K562 (cell line): Measurements from ENCODE around the gene COP1. TPM values are rescaled to one million over a fixed set of nuclear protein-coding genes. Genes with fewer than 3 reads are reported as not detected.
A peak's percentile ranks its signal among the peaks of the same experiment; 100 is the strongest.

Source experiments
- CEBPB ChIP-seq: fragments of 450-650 bp; IDR thresholded peaks from 2 replicates; pipeline ENCODE4 v1.6.1; 2016; ENCODE audit warnings: missing genetic modification characterization, missing compliant biosample characterization
- CEBPG ChIP-seq, 3 experiments: fragments of 200-800 bp in 1 of 3; sonication (Bioruptor generic) in 1 of 3; sonication (generic) in 1 of 3; formaldehyde crosslinking in 1 of 3; IDR thresholded peaks in 2 of 3; conservative IDR thresholded peaks in 1 of 3; 2 replicates each; pipeline versions ENCODE4 v1.6.1 to v1.8.0; 2016 to 2022; ENCODE audit warnings: missing compliant biosample characterization in 2 of 3, missing genetic modification characterization in 2 of 3, mild to moderate bottlenecking in 1 of 3, missing genetic modification reagents in 1 of 3
- EP400 ChIP-seq: fragments of 450-650 bp; IDR thresholded peaks from 2 replicates; pipeline ENCODE4 v1.6.1; 2017; ENCODE audit warnings: antibody characterized with exemption, mild to moderate bottlenecking, moderate library complexity
- ETV5 ChIP-seq: sonication (generic); formaldehyde crosslinking; IDR thresholded peaks from 2 replicates; pipeline ENCODE4 v1.4.0; 2020; ENCODE audit warnings: low read depth, mild to moderate bottlenecking, missing genetic modification reagents
- FOSL1 ChIP-seq: fragments of 200-800 bp; sonication (Bioruptor generic); conservative IDR thresholded peaks from 2 replicates; pipeline ENCODE4 v1.6.1; 2016; ENCODE audit warnings: missing genetic modification characterization, missing compliant biosample characterization
- L3MBTL2 ChIP-seq: fragments of 450-650 bp; IDR thresholded peaks from 2 replicates; pipeline ENCODE4 v1.6.1; 2016; ENCODE audit warnings: mild to moderate bottlenecking, moderate library complexity
- MECOM ChIP-seq: fragments of 250-450 bp; sonication (Bioruptor Pico); IDR thresholded peaks from 2 replicates; pipeline ENCODE4 v1.8.0; 2022; ENCODE audit warnings: inconsistent platforms
- MYC ChIP-seq, 2 experiments: fragments of 250-450 bp in 1 of 2; sonication (Bioruptor Pico) in 1 of 2; IDR thresholded peaks; 2 replicates each; pipeline versions ENCODE4 v1.5.1 to v1.6.1; 2012 to 2021; ENCODE audit warnings: low read depth in 2 of 2, borderline replicate concordance in 1 of 2, improper control_type of control experiment in 1 of 2, low read length in 1 of 2, mild to moderate bottlenecking in 1 of 2, moderate library complexity in 1 of 2
- SMARCA4 ChIP-seq: fragments of 450-650 bp; IDR thresholded peaks from 2 replicates; pipeline ENCODE4 v1.6.1; 2016
- SRSF9 ChIP-seq: fragments of 200-400 bp; formaldehyde crosslinking; IDR thresholded peaks from 2 replicates; pipeline ENCODE4 v1.6.1; 2017; ENCODE audit warnings: low read depth, low read length, borderline replicate concordance
- TCF7L2 ChIP-seq: fragments of 150-350 bp; IDR thresholded peaks from 2 replicates; pipeline ENCODE4 v1.6.1; 2016; ENCODE audit warnings: low read depth, mild to moderate bottlenecking, low read length, moderate library complexity
- ZNF175 ChIP-seq: fragments of 200-800 bp; sonication (Bioruptor generic); IDR thresholded peaks from 2 replicates; pipeline ENCODE4 v1.6.1; 2016; ENCODE audit warnings: low read depth, mild to moderate bottlenecking, missing genetic modification characterization, missing compliant biosample characterization
- polyA plus RNA-seq, 8 experiments: library from polyadenylated mRNA; depleted of rRNA in 4 of 8; stranded (reverse) in 5 of 8; unstranded in 3 of 8; fragments of >200 nt; fragmentation: Nextera tagmentation in 2 of 8; fragmentation: Illumina TruSeq in 1 of 8; extraction: Ambion mirVana in 2 of 8; extraction: Trizol in 1 of 8; gene quantifications; 2 replicates each; pipeline versions ENCODE4 v1.2.1 to v1.2.3, GENCODE V29; 2011 to 2014; ENCODE audit warnings: inconsistent platforms in 1 of 8, missing spikeins in 1 of 8
- total RNA-seq, 7 experiments: library from RNA; depleted of rRNA in 6 of 7; stranded (reverse); fragments of >200 nt in 6 of 7; fragmentation: Illumina TruSeq in 2 of 7; extraction: Trizol in 2 of 7; gene quantifications; 2 replicates each; pipeline versions ENCODE4 v1.2.1 to v1.2.3, GENCODE V29; 2011 to 2021; ENCODE audit warnings: low replicate concordance in 1 of 7
- TF ChIP-seq, protein P1 (sequence below), 2 experiments: fragments of 450-650 bp in 1 of 2; sonication (generic) in 1 of 2; formaldehyde crosslinking in 1 of 2; IDR thresholded peaks in 1 of 2; conservative IDR thresholded peaks in 1 of 2; 2 replicates each; pipeline versions ENCODE4 v1.6.1 to v1.8.1; 2016 to 2023; ENCODE audit warnings: mild to moderate bottlenecking in 2 of 2, moderate library complexity in 2 of 2, inconsistent platforms in 1 of 2, missing genetic modification reagents in 1 of 2
- TF ChIP-seq, protein P2 (sequence below): fragments of 450-650 bp; formaldehyde crosslinking; IDR thresholded peaks from 2 replicates; pipeline ENCODE4 v1.4.0; 2022; ENCODE audit warnings: mild to moderate bottlenecking, moderate library complexity
- TF ChIP-seq, protein P3 (sequence below): IDR thresholded peaks from 2 replicates; pipeline ENCODE4 v1.6.1; 2011; ENCODE audit warnings: borderline replicate concordance, low read depth, mild to moderate bottlenecking, moderate library complexity, low read length; ENCODE audit not compliant: insufficient read depth, poor library complexity, severe bottlenecking

The COP1 gene
- total and polyA plus RNA-seq, 9 of the 15 experiments (the other 6 are each of a cell fraction or from before 2014, with no cell fraction given): 25.8 to 77.7 (median 58.6) TPM

DNA sequence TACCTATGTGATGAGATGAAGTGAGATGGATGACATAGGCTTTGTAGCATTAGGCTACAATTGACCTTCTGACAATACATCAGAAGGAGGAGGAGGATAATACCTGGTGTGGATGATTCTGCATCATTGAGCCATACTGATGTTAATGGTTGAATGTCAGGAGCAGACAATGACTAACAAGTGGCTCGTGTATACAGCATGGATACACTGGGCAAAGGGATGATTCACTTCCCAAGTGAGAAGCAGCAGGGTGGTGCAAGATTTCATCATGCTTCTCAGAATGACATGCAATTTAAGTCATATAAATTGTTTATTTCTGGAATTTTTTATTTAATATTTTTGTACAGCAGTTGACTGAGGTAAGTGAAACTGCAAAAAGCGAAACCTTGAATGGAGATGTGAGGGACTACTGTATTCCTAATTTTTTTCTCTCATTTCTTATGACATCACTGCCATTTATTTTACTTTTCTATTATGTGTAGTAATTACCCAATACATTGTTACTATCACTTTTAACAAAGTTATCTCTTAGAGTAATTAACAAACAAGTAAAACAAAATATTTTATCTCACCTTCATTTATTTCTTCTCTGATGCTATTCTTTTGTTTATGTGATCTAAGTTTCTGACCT, 34.4 kb upstream of the COP1 start (continued):
- TF ChIP-seq CEBPB (tag) (peak; percentile 72), L3MBTL2 (peak; percentile 72), MYC (IDR thresholded peaks at IDR 0.05; ENCODE audit: low read depth, low read length) (peak; percentile 60; the same call in 1 of the 2 replicates), MYC (CRISPR knock-in tag; IDR thresholded peaks at IDR 0.05; ENCODE audit: borderline replicate concordance, low read depth) (no peak), MECOM (CRISPR knock-in tag) (peak; percentile 55; the same call in 1 of the 2 replicates), FOSL1 (peak; percentile 97), TCF7L2 (no peak), ZNF175 (CRISPR knock-in tag) (peak; percentile 70; the same call in 1 of the 2 replicates), SMARCA4 (peak; percentile 60; the same call in 1 of the 2 replicates), SRSF9 (no peak), ETV5 (CRISPR knock-in tag) (no peak), EP400 (peak; percentile 65), CEBPG (CRISPR knock-in tag; IDR thresholded peaks at IDR 0.05) (peak; percentile 95), CEBPG (tag; conservative IDR thresholded peaks at IDR 0.05 in 1 of 2, IDR thresholded peaks at IDR 0.05 in 1 of 2) (peak; percentile 97 to 99)
- TF ChIP-seq, protein P1, sequence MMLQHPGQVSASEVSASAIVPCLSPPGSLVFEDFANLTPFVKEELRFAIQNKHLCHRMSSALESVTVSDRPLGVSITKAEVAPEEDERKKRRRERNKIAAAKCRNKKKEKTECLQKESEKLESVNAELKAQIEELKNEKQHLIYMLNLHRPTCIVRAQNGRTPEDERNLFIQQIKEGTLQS (IDR thresholded peaks at IDR 0.05): peak; percentile 97
- TF ChIP-seq, protein P1 (CRISPR knock-in tag; conservative IDR thresholded peaks at IDR 0.05): no peak
- TF ChIP-seq, protein P2, sequence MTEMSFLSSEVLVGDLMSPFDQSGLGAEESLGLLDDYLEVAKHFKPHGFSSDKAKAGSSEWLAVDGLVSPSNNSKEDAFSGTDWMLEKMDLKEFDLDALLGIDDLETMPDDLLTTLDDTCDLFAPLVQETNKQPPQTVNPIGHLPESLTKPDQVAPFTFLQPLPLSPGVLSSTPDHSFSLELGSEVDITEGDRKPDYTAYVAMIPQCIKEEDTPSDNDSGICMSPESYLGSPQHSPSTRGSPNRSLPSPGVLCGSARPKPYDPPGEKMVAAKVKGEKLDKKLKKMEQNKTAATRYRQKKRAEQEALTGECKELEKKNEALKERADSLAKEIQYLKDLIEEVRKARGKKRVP (CRISPR knock-in tag): peak; percentile 95
- TF ChIP-seq, protein P3, sequence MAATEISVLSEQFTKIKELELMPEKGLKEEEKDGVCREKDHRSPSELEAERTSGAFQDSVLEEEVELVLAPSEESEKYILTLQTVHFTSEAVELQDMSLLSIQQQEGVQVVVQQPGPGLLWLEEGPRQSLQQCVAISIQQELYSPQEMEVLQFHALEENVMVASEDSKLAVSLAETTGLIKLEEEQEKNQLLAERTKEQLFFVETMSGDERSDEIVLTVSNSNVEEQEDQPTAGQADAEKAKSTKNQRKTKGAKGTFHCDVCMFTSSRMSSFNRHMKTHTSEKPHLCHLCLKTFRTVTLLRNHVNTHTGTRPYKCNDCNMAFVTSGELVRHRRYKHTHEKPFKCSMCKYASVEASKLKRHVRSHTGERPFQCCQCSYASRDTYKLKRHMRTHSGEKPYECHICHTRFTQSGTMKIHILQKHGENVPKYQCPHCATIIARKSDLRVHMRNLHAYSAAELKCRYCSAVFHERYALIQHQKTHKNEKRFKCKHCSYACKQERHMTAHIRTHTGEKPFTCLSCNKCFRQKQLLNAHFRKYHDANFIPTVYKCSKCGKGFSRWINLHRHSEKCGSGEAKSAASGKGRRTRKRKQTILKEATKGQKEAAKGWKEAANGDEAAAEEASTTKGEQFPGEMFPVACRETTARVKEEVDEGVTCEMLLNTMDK: no peak
